OCI-M2 (cell line): ENCODE data around the gene MPZL1.

Experiments
- DNase-seq: peaks from one replicate; lab custom pipeline; 2025; ENCODE audit not compliant: unreplicated experiment; lab: John Stamatoyannopoulos, UW

MPZL1 gene

DNA sequence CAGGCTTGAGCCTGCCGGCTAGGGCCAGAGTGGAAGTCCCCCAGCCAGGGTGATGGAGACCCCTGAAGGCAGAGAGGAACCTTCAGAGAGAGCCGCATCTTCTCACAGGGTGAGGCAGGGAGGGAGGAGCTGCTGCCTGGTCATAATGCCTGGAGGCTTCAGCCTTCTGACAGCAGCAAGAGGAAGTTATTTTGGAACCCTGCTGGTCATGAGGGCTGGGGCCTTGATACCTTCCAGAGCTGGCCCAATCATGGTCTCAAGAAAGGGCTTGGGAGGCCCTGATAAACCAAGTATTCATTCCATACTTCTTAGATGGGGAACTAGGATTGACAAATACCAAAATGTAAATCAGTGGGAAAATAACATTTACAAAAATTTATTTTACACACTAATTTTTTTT lies 26.6 kb upstream of the MPZL1 start:
- DNase-seq: no peak

DNA sequence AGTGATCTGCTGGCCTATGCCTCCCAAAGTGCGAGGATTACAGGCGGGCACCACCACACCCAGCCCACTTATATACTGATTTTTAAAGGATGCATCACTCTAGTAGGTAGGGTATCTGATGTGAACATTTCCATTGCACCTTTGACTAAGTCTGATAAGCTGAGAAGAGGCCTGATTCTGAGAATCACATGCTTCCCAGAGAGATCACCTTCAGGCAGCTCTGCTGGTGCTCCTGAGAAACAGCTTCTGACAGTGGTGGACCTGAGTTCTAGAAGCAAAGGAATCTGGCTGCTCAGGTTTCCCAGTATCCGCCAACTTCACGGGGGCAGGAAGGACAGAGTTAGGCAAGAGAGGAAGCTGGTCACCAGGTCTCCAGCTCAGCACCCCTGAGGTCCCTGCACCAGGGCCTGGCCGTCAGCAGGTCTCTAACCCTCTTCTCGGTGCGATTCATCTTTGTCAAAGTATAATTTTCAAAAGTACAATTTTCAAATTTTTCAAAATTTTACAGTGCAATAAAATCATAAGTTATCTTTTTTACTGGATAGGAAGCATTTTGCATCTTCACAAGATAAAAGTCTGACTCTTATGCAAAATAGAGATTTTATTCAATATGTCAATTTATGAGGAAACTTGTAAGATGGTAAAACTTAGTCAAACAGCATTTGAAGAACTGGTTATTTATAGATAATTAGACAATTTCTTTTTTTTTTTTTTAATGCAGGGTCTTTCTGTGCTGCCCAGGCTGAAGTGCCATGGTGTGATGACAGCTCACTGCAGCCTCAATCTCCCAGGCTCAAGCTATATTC lies 25.8 kb upstream of the MPZL1 start:
- no peak for DNase-seq

DNA sequence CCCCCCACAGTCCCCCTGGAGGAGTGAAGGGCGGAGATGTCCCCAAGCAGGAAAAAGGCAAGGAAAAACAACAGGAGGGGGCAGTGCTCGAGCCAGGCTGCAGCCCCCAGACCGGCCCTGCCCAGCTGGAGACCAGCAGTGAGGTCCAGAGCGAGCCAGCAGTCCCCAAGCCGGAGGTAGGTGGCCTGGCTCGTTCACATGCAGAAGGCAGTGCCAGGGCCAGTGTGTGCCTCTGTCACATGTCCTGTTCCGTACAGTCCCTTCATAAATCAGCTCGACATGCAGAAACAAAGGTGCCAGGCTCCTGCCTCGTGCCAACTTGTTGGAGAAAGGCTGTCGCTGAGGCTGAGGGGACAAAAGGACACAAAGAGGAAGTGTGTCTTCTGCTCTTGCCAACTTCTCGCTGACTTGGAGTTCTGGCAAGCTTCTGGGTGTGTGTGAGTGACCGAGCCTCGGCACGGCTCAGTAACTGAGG lies 24.1 kb upstream of the MPZL1 start:
- DNase-seq: no peak

DNA sequence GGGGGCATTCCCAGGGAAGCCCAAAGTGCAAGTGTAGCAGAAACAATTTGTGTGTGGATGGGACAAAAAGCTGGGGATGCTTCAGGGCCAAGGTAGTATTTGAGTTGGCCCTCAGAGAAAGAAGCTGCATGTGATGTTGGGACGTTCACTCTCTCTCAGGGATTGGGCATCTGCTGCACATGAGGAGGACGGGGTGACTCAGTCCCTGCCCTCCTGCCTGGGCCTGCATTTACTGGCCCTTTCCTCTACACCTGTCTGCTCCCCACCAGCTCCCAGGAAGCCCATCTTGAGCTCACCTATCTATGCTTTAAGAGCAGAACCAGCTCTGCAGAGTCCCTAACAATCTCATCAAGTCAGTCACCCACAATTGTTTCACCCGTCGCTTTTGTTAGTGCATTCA lies 23.5 kb upstream of the MPZL1 start:
- DNase-seq: no peak

DNA sequence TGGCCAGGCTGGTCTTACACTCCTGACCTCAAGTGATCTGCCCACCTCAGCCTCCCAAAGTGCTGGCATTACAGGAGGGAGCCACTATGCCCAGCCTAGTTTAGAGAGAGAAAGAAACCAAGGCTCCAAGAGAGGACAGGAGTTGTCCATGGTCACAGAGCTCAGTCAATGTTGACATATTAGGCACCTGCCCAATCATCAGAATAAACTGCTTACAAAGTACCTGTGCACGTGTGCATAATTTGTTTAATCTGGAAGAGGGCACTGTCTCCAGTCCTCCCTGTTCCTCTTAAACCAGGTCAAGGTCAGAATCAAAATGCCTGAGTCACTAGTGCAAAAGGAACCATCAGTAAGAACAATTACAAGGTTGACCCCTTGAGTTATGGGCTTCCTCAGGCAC lies 20.3 kb upstream of the MPZL1 start:
- DNase-seq: no peak

DNA sequence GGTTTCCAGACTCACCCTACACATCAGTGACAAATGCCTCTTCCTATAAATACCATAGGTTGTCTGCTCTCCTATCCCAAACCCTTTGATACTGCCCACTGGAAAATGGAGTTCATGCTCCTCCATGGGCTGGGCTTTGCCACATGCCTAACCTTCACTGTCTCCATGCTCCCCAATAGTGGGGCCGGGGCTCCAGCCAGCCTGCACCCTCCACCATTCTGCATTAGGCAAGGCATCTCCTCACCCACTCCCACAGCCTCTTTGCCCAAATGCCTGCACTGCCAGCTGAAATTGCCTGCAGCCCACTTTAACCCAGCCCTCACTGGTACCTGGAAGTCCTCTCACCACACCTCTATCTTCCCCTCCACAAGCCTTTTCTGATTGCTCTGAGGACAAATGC lies 18.2 kb upstream of the MPZL1 start:
- DNase-seq: no peak

DNA sequence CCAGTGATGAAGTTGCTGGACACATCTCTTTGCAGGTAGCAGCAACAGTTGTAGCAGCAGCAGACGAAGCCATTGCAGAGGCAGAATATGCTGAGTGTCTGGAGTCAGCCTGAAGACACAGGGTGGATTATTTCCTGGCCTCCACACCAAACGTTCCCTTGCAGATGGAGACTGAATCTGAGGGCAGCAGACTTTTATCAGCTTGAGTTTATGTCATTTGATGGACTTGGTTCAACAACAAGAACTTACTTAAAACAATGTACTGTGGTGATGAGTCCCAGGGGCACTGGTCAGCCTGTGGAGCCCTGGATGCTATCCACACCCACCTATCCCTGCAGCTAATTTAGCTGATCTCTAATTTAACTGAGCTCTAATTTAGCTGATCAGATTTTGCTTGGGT lies 17.1 kb upstream of the MPZL1 start:
- DNase-seq: no peak

DNA sequence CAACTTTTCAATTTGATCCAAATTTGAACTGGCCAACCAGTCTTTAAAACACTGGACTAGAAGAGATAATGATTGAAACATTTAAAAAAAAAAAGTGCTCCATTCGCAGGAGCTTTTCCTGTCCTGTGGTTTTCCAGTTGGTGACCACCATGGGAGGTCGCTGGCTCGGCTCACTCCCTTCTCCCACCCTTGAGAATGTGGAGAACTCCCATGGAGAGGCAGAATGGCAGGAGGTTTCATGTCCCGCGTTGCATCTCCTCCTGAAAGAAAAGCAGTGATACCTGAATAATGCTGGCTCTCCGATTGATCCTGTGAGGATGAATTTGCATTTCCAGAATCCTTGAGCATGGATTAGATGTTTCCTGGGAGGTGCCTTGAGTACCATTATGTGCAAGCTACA lies 16.5 kb upstream of the MPZL1 start:
- DNase-seq: no peak

DNA sequence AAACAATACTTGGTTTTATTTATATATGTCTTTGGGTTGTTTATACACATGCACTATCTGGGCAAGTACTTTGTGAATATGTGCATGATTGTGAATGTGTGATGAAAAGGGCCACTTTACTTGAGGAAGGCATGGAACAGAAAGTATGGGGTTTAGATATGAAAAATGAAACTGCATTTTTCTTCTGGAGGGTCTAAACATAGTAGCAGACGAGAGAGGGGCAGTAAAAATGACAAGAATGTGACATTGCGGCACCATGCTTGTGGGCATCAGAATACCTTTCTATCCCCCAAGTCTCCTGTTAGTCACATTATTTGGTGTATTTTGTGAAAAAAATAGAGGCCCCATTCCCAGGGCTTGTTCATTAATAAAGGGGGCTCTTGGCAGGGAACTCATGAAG lies 15.4 kb upstream of the MPZL1 start:
- no peak for DNase-seq

DNA sequence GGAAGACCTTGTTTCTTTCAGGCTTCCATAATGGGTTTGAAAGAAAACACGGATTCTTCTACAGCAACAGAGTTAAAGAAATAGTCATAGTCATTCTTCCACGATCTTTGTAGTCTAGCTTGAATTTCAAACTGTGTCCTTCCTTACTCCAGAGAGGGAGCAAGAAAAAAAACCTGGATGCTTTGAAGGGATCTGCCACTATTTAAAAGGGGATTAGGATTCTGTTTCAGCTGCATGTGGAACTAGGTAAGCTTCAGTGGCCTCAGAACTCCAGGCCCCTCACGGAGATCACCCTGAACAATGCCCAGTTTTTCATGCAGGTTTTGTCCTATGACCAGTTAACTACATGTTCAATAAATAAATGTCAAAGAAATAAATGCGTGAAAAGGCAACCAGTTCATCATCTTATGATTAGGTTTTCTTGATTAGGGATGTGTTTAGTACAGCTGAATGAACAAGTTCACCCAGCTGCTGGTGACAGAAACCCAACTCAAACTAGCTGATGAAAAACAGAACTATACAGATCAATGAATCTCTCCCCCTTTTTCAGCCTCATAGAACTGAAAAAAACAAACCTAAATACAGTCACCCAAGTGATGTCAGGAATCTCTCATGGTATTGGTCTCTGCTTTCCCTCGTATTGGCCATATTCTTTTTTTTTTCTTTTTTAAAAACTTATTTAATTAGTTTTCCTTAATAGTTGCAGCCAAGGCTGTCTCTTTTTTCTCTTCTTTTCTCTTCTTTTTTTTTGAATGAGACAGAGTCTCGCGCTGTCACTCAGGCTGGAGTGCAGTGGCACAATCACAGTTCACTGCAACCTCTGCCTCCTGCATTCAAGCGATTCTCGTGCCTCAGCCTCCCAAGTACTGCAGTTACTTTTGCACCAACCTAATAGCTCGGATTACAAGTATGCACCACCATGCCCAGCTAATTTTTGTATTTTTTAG lies 14.6 kb upstream of the MPZL1 start:
- no peak for DNase-seq

DNA sequence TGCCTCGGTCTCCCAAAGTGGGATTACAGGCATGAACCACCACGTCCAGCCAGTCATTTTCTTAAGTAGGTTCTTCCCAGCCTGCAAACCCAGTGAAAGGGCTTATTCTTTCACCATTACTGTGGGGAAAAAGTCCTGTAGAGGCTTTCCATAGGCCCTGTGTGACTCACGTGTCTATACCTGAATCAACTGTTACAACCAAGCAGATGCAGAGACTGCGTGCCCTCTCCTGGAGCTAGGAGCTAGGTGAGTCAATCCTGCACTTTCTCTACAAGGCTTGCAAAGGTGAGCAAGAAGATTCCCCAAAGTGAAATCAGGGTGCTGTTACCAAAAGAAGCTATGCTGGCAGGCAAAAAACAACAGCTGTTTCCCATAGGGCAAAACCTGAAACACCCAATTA lies 13.8 kb upstream of the MPZL1 start:
- no peak for DNase-seq

DNA sequence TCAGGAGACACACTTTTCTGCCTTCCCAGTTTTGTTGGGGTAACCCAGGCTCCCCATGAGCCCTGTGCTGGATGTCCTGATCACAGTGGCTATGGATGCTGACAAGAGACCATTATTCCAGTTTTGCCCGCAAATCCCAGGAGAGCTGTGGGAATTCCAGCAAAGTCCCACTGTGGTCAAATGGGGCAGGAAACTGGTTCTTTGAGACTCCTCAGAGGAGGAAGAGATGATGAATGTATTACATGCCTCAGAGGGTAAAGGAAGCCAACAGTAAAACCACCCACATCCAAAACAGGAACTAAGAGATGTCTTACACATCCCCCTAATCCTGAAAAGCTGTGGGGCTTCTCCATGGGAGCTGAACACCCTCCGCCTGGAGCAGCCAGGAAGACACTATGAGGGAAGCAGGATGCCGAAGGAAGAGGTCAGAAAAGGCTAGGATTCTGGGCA lies 12.8 kb upstream of the MPZL1 start:
- no peak for DNase-seq

DNA sequence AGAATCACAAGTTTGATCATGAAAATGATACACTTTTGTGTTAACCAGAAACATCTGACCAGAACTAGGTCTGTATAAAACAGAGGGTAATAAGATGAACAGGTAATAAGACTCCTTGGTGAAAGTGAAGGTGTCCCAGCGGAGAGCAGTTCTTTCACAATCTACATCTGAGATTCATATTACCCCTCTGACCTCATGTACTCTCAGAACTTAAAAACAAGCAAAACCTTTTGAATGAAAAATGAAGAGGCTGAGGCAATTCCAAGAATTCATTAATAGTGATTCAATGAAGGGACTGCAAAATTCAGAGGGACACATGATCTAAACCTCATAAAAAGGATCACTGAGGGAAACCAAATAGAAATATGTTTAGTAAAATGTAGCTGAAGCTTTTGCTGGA lies 10.9 kb upstream of the MPZL1 start:
- DNase-seq: no peak

DNA sequence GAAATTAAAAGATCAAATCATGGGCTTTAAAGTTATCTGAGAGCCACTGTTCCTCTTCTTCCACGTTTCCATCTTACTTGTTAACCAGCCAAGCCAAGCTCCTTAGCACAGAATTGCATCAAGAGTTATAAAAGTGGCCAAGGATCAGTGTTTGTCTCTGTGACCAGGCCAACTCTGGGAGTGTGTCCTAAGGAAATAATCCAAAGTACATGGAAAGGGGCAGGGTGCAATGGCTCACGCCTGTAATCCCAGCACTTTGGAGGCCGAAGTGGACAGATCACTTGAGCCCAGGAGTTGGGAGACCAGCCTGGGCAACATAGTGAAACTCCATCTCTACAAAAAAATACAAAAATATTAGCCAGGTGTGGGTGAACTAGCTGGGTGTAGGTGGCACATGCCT lies 10.0 kb upstream of the MPZL1 start:
- DNase-seq: no peak

DNA sequence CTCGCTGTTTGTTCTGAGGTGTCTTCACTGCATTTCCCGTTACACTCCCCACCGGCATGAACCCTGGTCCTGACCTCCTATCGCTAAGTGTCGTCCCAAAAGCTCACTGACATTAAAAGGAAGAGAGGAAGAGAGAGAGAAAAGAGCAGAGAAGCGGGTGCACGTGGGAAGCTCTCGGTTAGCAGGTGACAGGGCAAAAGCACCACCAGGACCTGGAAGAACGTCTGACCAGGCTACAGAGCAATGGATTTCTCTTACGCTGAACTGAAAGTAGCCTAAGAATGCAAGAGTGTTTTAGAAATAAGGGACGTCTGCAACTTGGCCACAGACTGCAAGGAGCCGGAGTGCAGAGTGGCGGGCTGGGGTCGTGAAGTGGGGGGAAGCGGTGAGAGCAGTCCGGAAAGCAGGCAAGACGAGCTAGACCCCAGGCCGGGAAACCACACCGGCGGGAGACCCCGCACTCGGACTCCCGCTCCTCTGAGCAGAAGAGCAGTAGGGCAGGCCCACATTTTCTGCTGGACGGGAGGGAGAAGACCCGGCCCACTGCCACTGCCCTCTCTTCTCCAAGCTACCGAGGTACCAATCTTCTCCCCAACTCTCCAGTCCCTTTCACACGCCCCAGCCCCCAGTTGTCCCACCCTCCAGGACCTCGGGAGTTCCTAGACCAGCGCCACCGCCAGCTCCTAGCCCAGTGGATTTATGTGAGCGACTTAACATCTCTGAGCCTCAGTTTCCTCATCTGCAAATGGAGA lies 8.3 kb upstream of the MPZL1 start:
- DNase-seq: no peak

DNA sequence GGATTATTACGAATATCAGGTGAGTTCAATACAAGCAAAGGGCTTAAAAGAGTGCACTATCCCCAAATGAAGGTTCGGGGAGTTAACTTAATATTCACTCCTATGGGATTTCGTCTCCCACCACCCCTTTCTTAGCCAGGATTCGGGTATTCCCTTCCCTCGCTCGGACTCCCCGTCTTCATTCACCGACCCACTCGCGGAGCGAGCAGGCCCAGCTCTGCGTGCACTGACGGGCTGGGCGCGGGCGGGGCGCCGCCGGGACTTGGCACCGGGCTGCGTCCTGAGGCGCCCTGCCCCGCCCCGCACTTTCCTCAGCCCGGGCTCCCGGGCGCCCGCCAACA lies 7.7 kb upstream of the MPZL1 start:
- no peak for DNase-seq

DNA sequence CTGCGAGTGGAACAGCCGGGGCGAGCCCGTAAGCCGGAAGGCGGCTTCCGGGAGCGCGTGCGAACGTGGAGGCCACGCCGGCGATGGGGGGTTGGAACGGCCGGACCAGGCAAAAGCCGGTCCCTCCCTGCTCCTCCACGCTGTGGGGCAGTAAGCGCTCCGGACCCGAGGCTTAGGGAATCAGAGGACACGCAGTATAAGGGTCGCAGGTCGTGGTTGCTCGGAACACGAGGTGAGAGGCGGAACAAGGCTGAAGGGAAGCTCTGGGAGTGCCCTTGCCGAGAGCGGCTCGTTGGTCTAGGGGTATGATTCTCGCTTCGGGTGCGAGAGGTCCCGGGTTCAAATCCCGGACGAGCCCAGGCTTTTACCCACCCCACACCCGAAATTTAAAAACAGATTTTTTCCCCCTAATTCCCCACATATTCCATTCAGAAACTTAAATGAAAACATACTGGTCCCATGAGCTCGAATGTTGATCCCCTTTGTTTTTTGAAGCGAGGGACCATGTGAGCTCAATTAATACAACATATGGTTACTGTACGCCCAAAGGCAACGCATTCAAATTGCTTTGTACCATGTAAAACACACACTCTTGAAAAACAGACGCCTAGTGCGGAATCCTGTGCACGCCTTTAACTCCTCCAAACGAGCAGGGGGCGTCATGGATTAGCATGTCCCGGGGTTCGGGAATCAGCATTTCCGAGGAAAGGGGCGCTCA lies 7.2 kb upstream of the MPZL1 start:
- peak; percentile 81 for DNase-seq

DNA sequence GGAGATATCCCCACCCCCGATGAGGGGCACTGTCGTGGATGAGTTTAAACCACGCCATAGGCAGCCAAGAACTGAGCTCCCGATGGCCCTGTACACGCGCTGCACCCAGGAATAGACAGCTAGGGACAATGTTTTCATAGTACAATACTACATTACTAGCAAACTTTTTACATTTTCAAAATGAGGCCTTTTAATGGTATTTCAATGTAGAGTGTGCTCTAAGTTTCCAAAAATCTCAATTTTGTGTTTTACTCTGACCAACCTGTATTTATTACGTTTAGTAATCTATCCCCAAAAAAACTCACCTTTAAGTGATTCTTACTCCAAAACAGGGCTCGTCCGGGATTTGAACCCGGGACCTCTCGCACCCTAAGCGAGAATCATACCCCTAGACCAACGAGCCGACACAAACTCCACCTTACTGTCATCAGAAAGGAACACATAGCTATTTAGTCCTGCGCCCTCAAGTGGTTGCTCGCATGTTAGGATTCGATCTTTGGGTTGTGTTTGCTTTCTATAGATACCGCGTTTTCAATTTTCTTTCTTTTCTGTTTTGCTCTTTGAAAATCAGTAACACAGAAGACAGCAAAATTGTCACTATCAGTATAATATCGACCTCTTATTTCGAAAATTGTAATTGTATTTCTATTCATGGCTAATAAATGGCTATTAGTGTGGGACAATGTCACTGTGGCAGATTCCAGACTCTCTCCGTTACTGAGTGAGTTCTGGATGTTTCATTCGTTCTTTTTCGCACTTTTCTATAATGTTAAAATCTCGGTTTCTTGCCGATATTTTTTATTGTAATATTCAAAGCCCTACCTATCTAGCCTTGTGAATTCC lies 6.4 kb upstream of the MPZL1 start:
- DNase-seq: peak; percentile 80

DNA sequence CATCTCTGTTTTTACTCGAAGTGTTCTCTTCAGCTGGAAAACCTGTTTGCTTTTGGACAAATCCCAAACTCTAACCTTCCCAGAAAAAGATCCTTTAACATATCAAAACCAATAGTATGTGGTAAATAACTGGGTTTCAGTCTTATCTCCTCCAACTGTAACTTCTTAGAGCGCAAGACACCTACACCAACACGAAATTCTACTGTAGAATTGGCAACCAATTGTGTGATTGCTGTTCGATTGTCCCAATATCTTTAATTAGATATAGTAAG lies 5.8 kb upstream of the MPZL1 start:
- DNase-seq: no peak

DNA sequence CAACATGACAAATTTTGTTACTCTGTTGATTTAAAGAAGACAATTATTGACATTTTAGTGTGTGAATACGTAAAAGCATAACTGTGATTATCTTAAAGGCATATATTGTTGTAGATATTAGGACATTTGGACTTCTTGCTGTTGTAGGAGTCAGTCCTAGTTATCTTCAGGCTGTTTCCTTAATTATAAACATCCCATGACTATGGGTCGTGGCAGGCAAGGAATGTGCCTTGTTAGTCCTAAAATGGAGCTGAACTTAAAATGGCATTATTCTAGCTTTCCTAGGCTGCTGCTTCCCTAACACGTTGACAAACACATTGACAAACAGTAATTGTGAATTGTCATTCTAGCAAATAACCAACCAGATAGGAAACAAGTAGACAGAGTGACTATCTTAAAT lies 4.4 kb upstream of the MPZL1 start:
- DNase-seq: no peak
